DMS 273 (cell line): ENCODE measurements around the gene VSIR.

Experiments
- DNase-seq: peaks from one replicate; lab custom pipeline; 2025; ENCODE audit not compliant: unreplicated experiment; lab: John Stamatoyannopoulos, UW

VSIR gene

GRCh38 chr10:71783917-71784678 lies 10.8 kb upstream of the VSIR start:
- DNase-seq = no peak

GRCh38 chr10:71782917-71783490 lies 9.7 kb upstream of the VSIR start:
- DNase-seq = no peak

- no peak for DNase-seq
These were observed 9.0 kb upstream of the VSIR start for GRCh38 chr10:71782221-71782916.

- DNase-seq = no peak
These were observed 7.4 kb upstream of the VSIR start for GRCh38 chr10:71780719-71781118.

- no peak for DNase-seq
These were observed 6.8 kb upstream of the VSIR start for GRCh38 chr10:71780156-71780555.

- DNase-seq = no peak
These were observed 6.3 kb upstream of the VSIR start for GRCh38 chr10:71779641-71780040.

GRCh38 chr10:71778071-71778825 lies 4.9 kb upstream of the VSIR start:
- DNase-seq = no peak

GRCh38 chr10:71777213-71777985 lies 4.1 kb upstream of the VSIR start:
- peak; percentile 19 for DNase-seq

GRCh38 chr10:71776481-71776925 lies 3.2 kb upstream of the VSIR start:
- no peak for DNase-seq

GRCh38 chr10:71774916-71775702 lies 1.8 kb upstream of the VSIR start:
- DNase-seq = no peak

- no peak for DNase-seq
These were observed 494 bp downstream of the VSIR start for GRCh38 chr10:71772832-71773220.

GRCh38 chr10:71771821-71772617 lies 1.3 kb downstream of the VSIR start:
- peak; percentile 52 for DNase-seq

GRCh38 chr10:71771204-71771603 lies 2.1 kb downstream of the VSIR start:
- DNase-seq = no peak

GRCh38 chr10:71770789-71771188 lies 2.5 kb downstream of the VSIR start:
- no peak for DNase-seq

GRCh38 chr10:71770255-71770654 lies 3.1 kb downstream of the VSIR start:
- DNase-seq = no peak

- DNase-seq = no peak
These were observed 4.0 kb downstream of the VSIR start for GRCh38 chr10:71769279-71769823.

- DNase-seq = no peak
These were observed 5.8 kb downstream of the VSIR start for GRCh38 chr10:71767420-71768035.

GRCh38 chr10:71766717-71767419 lies 6.5 kb downstream of the VSIR start:
- DNase-seq = peak; percentile 67
